Thoracic aorta (tissue), 2 donors: ENCODE results near the gene TNKS2. TPM values are rescaled to one million over a fixed set of nuclear protein-coding genes. Genes with fewer than 3 reads are reported as not detected.
"Not testable (repeated sequence)": the region's sequence is repeated elsewhere in the genome, so short reads cannot be mapped to it uniquely, and the experiment has no call there.

ENCODE experiments used
- ATAC-seq: fragments of 150-250 bp; one replicate; pipeline ENCODE4 v1.8.0; 2017; ENCODE audit warnings: low read depth; ENCODE audit not compliant: insufficient number of reproducible peaks, low FRiP score
- DNase-seq: peaks from one replicate; pipeline ENCODE4 v3.0.0-alpha.2; 2020; ENCODE audit warnings: low spot score
- H3K27ac ChIP-seq, 2 donors: fragments of 200-600 bp; sonication (generic); 1 replicate in 1 of 2; 2 replicates in 1 of 2; pipeline ENCODE4 v1.5.1; 2016; ENCODE audit warnings: mild to moderate bottlenecking in 2 of 2, moderate library complexity in 2 of 2
- H3K27me3 ChIP-seq: fragments of 200-600 bp; sonication (generic); replicated peaks from 2 replicates; pipeline ENCODE4 v1.6.0; 2016; ENCODE audit warnings: mild to moderate bottlenecking; ENCODE audit not compliant: insufficient read depth
- H3K36me3 ChIP-seq: fragments of 200-600 bp; sonication (generic); one replicate; pipeline ENCODE4 v1.5.1; 2016
- H3K4me1 ChIP-seq, 2 donors: fragments of 200-600 bp; sonication (generic); 1 replicate in 1 of 2; 2 replicates in 1 of 2; pipeline versions ENCODE4 v1.5.1 to v1.6.0; 2016; ENCODE audit warnings: low read depth in 2 of 2, mild to moderate bottlenecking in 1 of 2; ENCODE audit not compliant: control insufficient read depth in 1 of 2
- H3K4me3 ChIP-seq: fragments of 200-600 bp; sonication (generic); 2 replicates; pipeline ENCODE4 v1.5.1; 2016; ENCODE audit warnings: mild to moderate bottlenecking
- H3K9me3 ChIP-seq: fragments of 200-600 bp; sonication (generic); 2 replicates; pipeline ENCODE4 v1.5.1; 2016
- CTCF ChIP-seq: fragments of 200-600 bp; sonication (generic); IDR thresholded peaks from one replicate; pipeline ENCODE4 v1.5.1; 2019; ENCODE audit warnings: antibody characterized with exemption
- total RNA-seq, 2 donors: library from RNA; depleted of rRNA; stranded (reverse); fragments of >200 nt; gene quantifications; one replicate each; pipeline versions ENCODE4 v1.1.0 to v1.2.3, GENCODE V29; 2016

TNKS2 gene
- total RNA-seq, result 10 to 100 TPM; 45.1 to 73.1 TPM

- H3K4me3 ChIP-seq, result peak within 1 kb of the TSS; percentile 93
- DNase-seq, result peak; percentile 70
- peak within 1 kb of the TSS; percentile 92 to 93 for H3K27ac ChIP-seq
- no peaks in the 10 kb centered on the region for H3K27me3 ChIP-seq
- TF ChIP-seq CTCF, result no peak
- peak; percentile 89 for ATAC-seq
- H3K36me3 ChIP-seq, result no peaks in the 10 kb centered on the region
- peaks cover 18 to 39% of the 10 kb centered on the region in 2 donors for H3K4me1 ChIP-seq
- no peaks in the 10 kb centered on the region for H3K9me3 ChIP-seq
Measured at GRCh38 chr10:91797874-91798648, at the start of gene TNKS2. TNKS2 (plus strand) TSS chr10:91798426; CDS start chr10:91798691, 265 bp downstream.

DNA sequence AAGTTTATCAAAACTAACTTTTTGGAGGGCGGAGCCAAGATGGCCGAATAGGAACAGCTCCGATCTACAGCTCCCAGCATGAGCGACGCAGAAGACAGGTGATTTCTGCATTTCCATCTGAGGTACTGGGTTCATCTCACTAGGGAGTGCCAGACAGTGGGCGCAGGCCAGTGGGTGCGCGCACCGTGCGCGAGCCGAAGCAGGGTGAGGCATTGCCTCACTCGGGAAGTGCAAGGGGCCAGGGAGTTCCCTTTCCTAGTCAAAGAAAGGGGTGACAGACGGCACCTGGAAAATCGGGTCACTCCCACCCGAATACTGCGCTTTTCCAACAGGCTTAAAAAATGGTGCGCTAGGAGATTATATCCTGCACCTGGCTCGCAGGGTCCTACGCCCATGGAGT is 48.6 kb upstream of the TNKS2 start:
- H3K4me3 ChIP-seq, H3K9me3 ChIP-seq, H3K27ac ChIP-seq, H3K36me3 ChIP-seq, H3K4me1 ChIP-seq, H3K27me3 ChIP-seq, DNase-seq, ATAC-seq: not testable (repeated sequence)

DNA sequence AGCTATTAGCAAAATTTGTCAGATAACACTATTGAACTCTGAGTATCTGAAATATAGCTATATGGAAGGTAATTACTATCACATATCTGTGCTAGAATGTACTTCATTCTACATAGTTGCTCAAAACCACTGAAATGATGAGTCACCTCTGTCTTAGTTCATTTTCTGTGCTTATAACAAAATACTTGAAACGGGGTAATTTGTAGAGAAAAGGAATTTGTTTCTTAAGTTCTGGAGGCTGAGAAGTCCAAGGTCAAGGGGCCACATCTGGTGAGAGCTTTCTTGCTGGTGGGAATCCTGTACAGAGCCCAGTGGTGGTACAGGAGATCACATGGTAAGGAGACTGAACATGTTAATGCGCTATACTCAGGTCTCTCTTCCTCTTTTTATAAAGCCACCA is 41.9 kb upstream of the TNKS2 start:
- no peaks in the 10 kb centered on the region for H3K27me3 ChIP-seq
- H3K36me3 ChIP-seq, result no peaks in the 10 kb centered on the region

DNA sequence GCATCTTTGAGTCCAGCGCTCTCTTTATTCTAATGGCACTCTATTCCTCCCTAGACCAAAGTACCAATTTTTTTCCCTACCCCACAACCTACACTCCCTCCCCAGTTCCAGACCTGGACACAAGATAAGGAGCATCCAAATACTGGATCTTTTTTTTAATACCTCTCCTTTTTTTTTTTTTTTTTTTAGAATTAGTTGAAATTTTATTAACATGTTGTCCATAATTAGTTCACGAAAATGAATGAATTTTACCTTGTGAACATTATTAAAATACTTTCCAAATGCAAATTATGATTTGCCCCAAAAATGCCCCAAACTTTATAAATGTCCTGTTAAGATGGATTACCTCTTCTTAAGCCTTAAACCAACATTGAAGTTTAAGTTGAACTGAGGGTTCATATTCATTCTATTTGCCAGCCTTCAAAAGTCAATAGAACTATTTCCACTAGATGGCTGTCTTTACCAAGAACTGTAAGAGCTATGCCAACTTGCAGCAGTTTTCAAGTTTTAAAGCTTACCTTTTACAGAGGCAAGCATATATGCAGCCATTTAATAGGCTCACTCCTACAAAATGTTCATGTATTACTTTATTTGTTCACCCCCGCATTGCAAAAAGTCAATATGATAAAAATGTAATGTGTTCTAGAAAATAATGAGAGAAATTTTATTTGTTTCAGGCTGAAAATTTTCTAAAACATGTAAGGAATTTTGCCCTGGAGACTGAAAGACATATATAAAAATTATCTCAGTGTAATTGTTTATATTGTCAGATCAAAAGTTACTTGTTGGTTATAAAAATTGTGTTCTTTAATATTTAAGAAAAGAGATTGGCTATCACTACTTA is 39.7 kb upstream of the TNKS2 start:
- ATAC-seq (no peak), DNase-seq (no peak)
- Histone ChIP-seq H3K4me1 (no peaks in the 10 kb centered on the region), H3K36me3 (no peaks in the 10 kb centered on the region), H3K27ac (no peak overlapping the region), H3K9me3 (no peaks in the 10 kb centered on the region), H3K4me3 (no peak overlapping the region), H3K27me3 (no peaks in the 10 kb centered on the region)
- peak; percentile 46 for TF ChIP-seq CTCF

More for the DNA sequence above, 41.9 kb upstream of the TNKS2 start:
- H3K9me3 ChIP-seq, result no peaks in the 10 kb centered on the region
- H3K27ac ChIP-seq, result no peak overlapping the region
- DNase-seq (no peak), ATAC-seq (no peak)
- TF ChIP-seq CTCF, result no peak
- H3K4me1 ChIP-seq, result no peaks in the 10 kb centered on the region
- H3K4me3 ChIP-seq, result no peak overlapping the region

GRCh38 chr10:91759581-91759986 is 38.6 kb upstream of the TNKS2 start:
- no peak overlapping the region for H3K27ac ChIP-seq
- no peaks in the 10 kb centered on the region for H3K9me3 ChIP-seq
- no peaks in the 10 kb centered on the region for H3K36me3 ChIP-seq
- no peak overlapping the region for H3K4me3 ChIP-seq
- DNase-seq (no peak), ATAC-seq (no peak)
- TF ChIP-seq CTCF, result no peak
- H3K27me3 ChIP-seq, result no peaks in the 10 kb centered on the region
- no peaks in the 10 kb centered on the region for H3K4me1 ChIP-seq
